GM23248 (cell line): ENCODE results near the gene ZNF212.

Experiments used
- EZH2 ChIP-seq: fragments of 200-600 bp; sonication (generic); IDR thresholded peaks from 2 replicates; pipeline ENCODE4 v1.6.1; 2018; ENCODE audit warnings: antibody characterized with exemption, mild to moderate bottlenecking; ENCODE audit not compliant: insufficient read depth, poor library complexity, severe bottlenecking
- EZH2phosphoT487 ChIP-seq: fragments of 200-600 bp; sonication (generic); IDR thresholded peaks from 2 replicates; pipeline ENCODE4 v1.6.1; 2018; ENCODE audit warnings: antibody characterized with exemption, moderate library complexity, mild to moderate bottlenecking, low read depth; ENCODE audit not compliant: insufficient read depth

DNA sequence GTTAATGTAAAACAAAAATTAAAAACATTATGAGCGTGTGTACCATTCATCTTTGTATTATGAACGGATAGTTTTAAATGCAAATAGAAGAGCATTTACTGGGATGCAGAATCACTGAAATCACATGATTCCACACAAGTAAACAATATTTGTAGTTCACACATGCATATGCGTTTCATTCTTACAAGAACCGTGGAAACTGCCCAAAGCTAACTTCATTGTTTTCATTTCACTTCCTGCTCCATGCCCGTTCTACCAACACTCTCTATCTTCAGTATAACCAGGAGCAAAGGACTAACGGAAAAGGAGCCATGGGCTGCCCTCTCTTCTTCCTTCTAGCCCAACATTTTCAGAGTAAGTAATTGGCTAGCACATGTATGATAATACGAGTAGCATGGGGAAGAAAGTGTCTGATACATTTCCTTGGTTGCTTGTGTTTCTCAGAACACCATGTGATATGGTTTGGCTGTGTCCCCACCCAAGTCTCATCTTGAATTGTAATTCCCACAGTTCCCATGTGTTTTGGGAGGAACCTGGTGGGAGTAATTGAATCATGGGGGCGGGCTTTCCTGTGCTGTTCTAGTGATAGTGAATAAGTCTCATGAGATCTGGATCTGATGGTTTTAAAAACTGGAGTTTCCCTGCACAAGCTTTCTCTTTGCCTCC is 61.3 kb downstream of the ZNF212 start:
- no peak for TF ChIP-seq EZH2
- no peak for TF ChIP-seq EZH2phosphoT487
